HepG2 (cell line): ENCODE results near the gene SMPX. TPM values are rescaled to one million over a fixed set of nuclear protein-coding genes. Genes with fewer than 3 reads are reported as not detected.

ENCODE experiments used
- ATAC-seq: fragments of 200-7000 bp; cut with Tn5 transposase; 3 replicates; pipeline ENCODE4 v1.9.1; 2020; ENCODE audit warnings: mild to moderate bottlenecking, moderate library complexity
- BruUV-seq: library from RNA; stranded (reverse); fragments of 400-500 nt; replicated peaks from 2 replicates; lab custom pipeline; 2021; lab: Mats Ljungman, UMichigan
- CTCF ChIA-PET: fragments of 300-600 bp; formaldehyde crosslinking; extraction: SDS; loops from one replicate; lab custom pipeline; 2021; ENCODE audit warnings: low total read pairs, inconsistent platforms, low intra/inter-chr PET ratio; lab: Yijun Ruan, JAX
- POLR2A ChIA-PET: fragments of 350-600 bp; sonication (Branson Sonifier 250); formaldehyde crosslinking; loops from one replicate; lab custom pipeline; 2020; ENCODE audit warnings: antibody characterized with exemption, inconsistent platforms; lab: Yijun Ruan, JAX
- DNase-seq: peaks from one replicate; pipeline ENCODE4 v3.0.0-alpha.2; 2015; ENCODE audit warnings: low spot score
- FAIRE-seq: peaks from 3 replicates; lab custom pipeline; 2011; peaks lifted over from hg19 to GRCh38; lab: Jason Lieb, UNC
- H2AFZ ChIP-seq: one replicate; pipeline ENCODE4 v1.6.1; 2011; ENCODE audit warnings: low read length, inconsistent platforms
- H3K27ac ChIP-seq: fragments of 300-600 bp; 3 replicates; pipeline ENCODE4 v1.8.0; 2011; ENCODE audit warnings: mixed run types, mild to moderate bottlenecking, mixed read lengths, low read length, inconsistent platforms; ENCODE audit not compliant: insufficient read depth; ENCODE audit errors: extremely low read length
- H3K27me3 ChIP-seq, 2 experiments: fragments of 200-600 bp in 1 of 2; 2 replicates in 1 of 2; 3 replicates in 1 of 2; pipeline versions ENCODE4 v1.6.0 to v1.8.0; 2011; ENCODE audit warnings: low read length in 2 of 2, mild to moderate bottlenecking in 2 of 2, moderate library complexity in 2 of 2, inconsistent platforms in 1 of 2; ENCODE audit not compliant: insufficient read depth in 2 of 2, control insufficient read depth in 1 of 2
- H3K36me3 ChIP-seq, 2 experiments: fragments of 200-600 bp in 1 of 2; replicated peaks in 1 of 2; 2 replicates in 1 of 2; 3 replicates in 1 of 2; pipeline versions ENCODE4 v1.5.1 to v1.8.0; 2011; ENCODE audit warnings: low read length in 2 of 2, inconsistent platforms in 1 of 2; ENCODE audit not compliant: insufficient read depth in 2 of 2, control insufficient read depth in 1 of 2
- H3K4me1 ChIP-seq: 2 replicates; pipeline ENCODE4 v1.5.1; 2012; ENCODE audit warnings: low read length, inconsistent platforms; ENCODE audit not compliant: insufficient read depth
- H3K4me2 ChIP-seq: 2 replicates; pipeline ENCODE4 v1.6.0; 2011; ENCODE audit warnings: low read depth, low read length, inconsistent platforms
- H3K4me3 ChIP-seq, 3 experiments: fragments of 200-600 bp in 1 of 3; sonication (generic), shearing (Covaris generic) in 1 of 3; replicated peaks in 1 of 3; 2 replicates each; pipeline ENCODE4 v1.5.1; 2011 to 2016; ENCODE audit warnings: low read length in 3 of 3, inconsistent platforms in 2 of 3, low read depth in 2 of 3, mild to moderate bottlenecking in 2 of 3, control low read depth in 1 of 3, mixed read lengths in 1 of 3; ENCODE audit not compliant: insufficient read depth in 1 of 3
- H3K79me2 ChIP-seq: one replicate; pipeline ENCODE4 v1.6.1; 2011; ENCODE audit warnings: low read length, inconsistent platforms; ENCODE audit not compliant: insufficient read depth
- H3K9ac ChIP-seq: 2 replicates; pipeline ENCODE4 v1.6.0; 2011; ENCODE audit warnings: mild to moderate bottlenecking, low read depth, low read length, inconsistent platforms; ENCODE audit not compliant: insufficient read depth
- H3K9me3 ChIP-seq: 2 replicates; pipeline ENCODE4 v1.5.1; 2012; ENCODE audit warnings: mild to moderate bottlenecking, low read length
- H4K20me1 ChIP-seq: 2 replicates; pipeline ENCODE4 v1.6.0; 2011; ENCODE audit warnings: inconsistent platforms, mild to moderate bottlenecking, low read length, moderate library complexity; ENCODE audit not compliant: insufficient read depth
- FIP1L1 ChIP-seq: fragments of 200-400 bp; formaldehyde crosslinking; IDR thresholded peaks from 2 replicates; pipeline ENCODE4 v1.6.1; 2018; ENCODE audit warnings: low read depth, mild to moderate bottlenecking, low read length, moderate library complexity, borderline replicate concordance; ENCODE audit not compliant: insufficient read depth
- KLF16 ChIP-seq, 2 experiments: sonication (generic) in 1 of 2; formaldehyde crosslinking in 1 of 2; IDR thresholded peaks; 2 replicates each; pipeline versions ENCODE4 v1.6.1 to v1.8.0; 2016 to 2023; ENCODE audit warnings: missing genetic modification reagents in 2 of 2, missing compliant biosample characterization in 1 of 2
- WGBS: methylation state at CpG from one replicate; pipeline ENCODE4 v1.1.6; 2017; ENCODE audit warnings: low lambda C conversion rate; 5-methylcytosine and 5-hydroxymethylcytosine counted together
- in situ Hi-C: cut with HindIII; loops from 2 replicates; pipeline ENCODE4 v1.10.0; 2017; ENCODE audit warnings: low pct_unique_long_range_greater_than_20kb; ENCODE audit not compliant: extremely low pct_ligation_motif_present
- intact Hi-C: fragments of 100-400 bp; cut with micrococcal nuclease; formaldehyde crosslinking; loops from one replicate; pipeline ENCODE4 v1.10.0; 2022; ENCODE audit not compliant: unreplicated experiment
- polyA plus RNA-seq, 8 experiments: library from polyadenylated mRNA; depleted of rRNA in 3 of 8; stranded (reverse) in 7 of 8; unstranded in 1 of 8; fragments of >200 nt; fragmentation: Illumina TruSeq in 4 of 8; extraction: Trizol in 4 of 8; gene quantifications; 2 replicates each; pipeline versions ENCODE4 v1.2.1 to v1.2.3, GENCODE V29; 2011 to 2016; ENCODE audit warnings: low read depth in 4 of 8, missing spikeins in 1 of 8, mixed read lengths in 1 of 8; ENCODE audit not compliant: insufficient read depth in 1 of 8
- total RNA-seq, 5 experiments: library from RNA; depleted of rRNA; stranded (reverse); fragments of >200 nt; fragmentation: Illumina TruSeq; extraction: Trizol; gene quantifications; 2 replicates each; pipeline ENCODE4 v1.2.3, GENCODE V29; 2016; ENCODE audit warnings: low read depth in 1 of 5
- TF ChIP-seq, protein P1 (sequence below): sonication (generic); formaldehyde crosslinking; IDR thresholded peaks from 2 replicates; pipeline ENCODE4 v1.5.1; 2020; ENCODE audit warnings: missing genetic modification reagents, mild to moderate bottlenecking, borderline replicate concordance
- TF ChIP-seq, protein P2 (sequence below): sonication (generic); formaldehyde crosslinking; IDR thresholded peaks from 2 replicates; pipeline ENCODE4 v1.4.0; 2020; ENCODE audit warnings: missing genetic modification reagents, mild to moderate bottlenecking, borderline replicate concordance
- TF ChIP-seq, protein P3 (sequence below): sonication (generic); formaldehyde crosslinking; IDR thresholded peaks from 2 replicates; pipeline ENCODE4 v1.8.1; 2023; ENCODE audit warnings: mild to moderate bottlenecking, missing genetic modification reagents

SMPX gene
- total and polyA plus RNA-seq, 2 of the 13 experiments (the other 11 are each of a cell fraction or from before 2014, with no cell fraction given), result 0.95 to 1.8 TPM

- DNase-seq, result no peak
- intact Hi-C loops, result loop anchor here (10.0 kb wide), 1 partner anchor 88 kb away; no protein-coding TSS in a partner anchor
- CTCF ChIA-PET, result no interaction called here
- Histone ChIP-seq H3K9ac (no peak overlapping the region), H3K27ac (no peak overlapping the region), H3K79me2 (no peaks in the 10 kb centered on the region), H3K27me3 (no peaks in the 10 kb centered on the region), H3K4me1 (peaks cover 7% of the 10 kb centered on the region; the same call in 1 of the 2 replicates), H2AFZ (no peak overlapping the region), H3K4me2 (no peak overlapping the region), H3K4me3 (no peak overlapping the region), H3K36me3 (no peaks in the 10 kb centered on the region), H3K9me3 (no peaks in the 10 kb centered on the region), H4K20me1 (no peaks in the 10 kb centered on the region)
- no TSS peak for BruUV-seq
- POLR2A ChIA-PET, result no interaction called here
- no peak for FAIRE-seq
- 75% methylated on average over 4 of the region's 4 CpGs for WGBS
- in situ Hi-C loops, result no loop called here
- TF ChIP-seq FIP1L1 (no peak), KLF16 (CRISPR knock-in tag; IDR thresholded peaks at IDR 0.05) (no peak)
- TF ChIP-seq, protein P1, sequence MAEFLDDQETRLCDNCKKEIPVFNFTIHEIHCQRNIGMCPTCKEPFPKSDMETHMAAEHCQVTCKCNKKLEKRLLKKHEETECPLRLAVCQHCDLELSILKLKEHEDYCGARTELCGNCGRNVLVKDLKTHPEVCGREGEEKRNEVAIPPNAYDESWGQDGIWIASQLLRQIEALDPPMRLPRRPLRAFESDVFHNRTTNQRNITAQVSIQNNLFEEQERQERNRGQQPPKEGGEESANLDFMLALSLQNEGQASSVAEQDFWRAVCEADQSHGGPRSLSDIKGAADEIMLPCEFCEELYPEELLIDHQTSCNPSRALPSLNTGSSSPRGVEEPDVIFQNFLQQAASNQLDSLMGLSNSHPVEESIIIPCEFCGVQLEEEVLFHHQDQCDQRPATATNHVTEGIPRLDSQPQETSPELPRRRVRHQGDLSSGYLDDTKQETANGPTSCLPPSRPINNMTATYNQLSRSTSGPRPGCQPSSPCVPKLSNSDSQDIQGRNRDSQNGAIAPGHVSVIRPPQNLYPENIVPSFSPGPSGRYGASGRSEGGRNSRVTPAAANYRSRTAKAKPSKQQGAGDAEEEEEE (CRISPR knock-in tag), result no peak
- TF ChIP-seq, protein P2, sequence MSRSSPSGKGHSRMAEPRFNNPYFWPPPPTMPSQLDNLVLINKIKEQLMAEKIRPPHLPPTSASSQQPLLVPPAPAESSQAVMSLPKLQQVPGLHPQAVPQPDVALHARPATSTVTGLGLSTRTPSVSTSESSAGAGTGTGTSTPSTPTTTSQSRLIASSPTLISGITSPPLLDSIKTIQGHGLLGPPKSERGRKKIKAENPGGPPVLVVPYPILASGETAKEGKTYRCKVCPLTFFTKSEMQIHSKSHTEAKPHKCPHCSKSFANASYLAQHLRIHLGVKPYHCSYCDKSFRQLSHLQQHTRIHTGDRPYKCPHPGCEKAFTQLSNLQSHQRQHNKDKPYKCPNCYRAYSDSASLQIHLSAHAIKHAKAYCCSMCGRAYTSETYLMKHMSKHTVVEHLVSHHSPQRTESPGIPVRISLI (CRISPR knock-in tag), result no peak
- TF ChIP-seq, protein P3, sequence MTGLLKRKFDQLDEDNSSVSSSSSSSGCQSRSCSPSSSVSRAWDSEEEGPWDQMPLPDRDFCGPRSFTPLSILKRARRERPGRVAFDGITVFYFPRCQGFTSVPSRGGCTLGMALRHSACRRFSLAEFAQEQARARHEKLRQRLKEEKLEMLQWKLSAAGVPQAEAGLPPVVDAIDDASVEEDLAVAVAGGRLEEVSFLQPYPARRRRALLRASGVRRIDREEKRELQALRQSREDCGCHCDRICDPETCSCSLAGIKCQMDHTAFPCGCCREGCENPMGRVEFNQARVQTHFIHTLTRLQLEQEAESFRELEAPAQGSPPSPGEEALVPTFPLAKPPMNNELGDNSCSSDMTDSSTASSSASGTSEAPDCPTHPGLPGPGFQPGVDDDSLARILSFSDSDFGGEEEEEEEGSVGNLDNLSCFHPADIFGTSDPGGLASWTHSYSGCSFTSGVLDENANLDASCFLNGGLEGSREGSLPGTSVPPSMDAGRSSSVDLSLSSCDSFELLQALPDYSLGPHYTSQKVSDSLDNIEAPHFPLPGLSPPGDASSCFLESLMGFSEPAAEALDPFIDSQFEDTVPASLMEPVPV (CRISPR knock-in tag), result no peak
- no peak for ATAC-seq
Observed at GRCh38 chrX:21702725-21703124, 55.2 kb downstream of the SMPX start.
